ACC112 (cell line): Measurements from ENCODE around the gene TCEA2.

ENCODE experiments used
- H2AFZ ChIP-seq: fragments of 200-600 bp; sonication (generic); one replicate; pipeline ENCODE4 v1.6.0; 2017; ENCODE audit warnings: antibody characterized with exemption, low read length; ENCODE audit not compliant: unreplicated experiment
- H3K27ac ChIP-seq: fragments of 200-600 bp; sonication (generic); 2 replicates; pipeline ENCODE4 v1.5.1; 2014; ENCODE audit warnings: low read depth, mild to moderate bottlenecking, antibody characterized with exemption, low read length, moderate library complexity
- H3K27me3 ChIP-seq: fragments of 200-600 bp; sonication (generic); 2 replicates; pipeline ENCODE4 v1.6.1; 2014; ENCODE audit warnings: mild to moderate bottlenecking, antibody characterized with exemption, low read length, moderate library complexity, mixed read lengths; ENCODE audit not compliant: insufficient read depth
- H3K36me3 ChIP-seq: fragments of 200-600 bp; sonication (generic); 2 replicates; pipeline ENCODE4 v1.6.1; 2016; ENCODE audit warnings: mild to moderate bottlenecking, antibody characterized with exemption, low read length, moderate library complexity, mixed read lengths; ENCODE audit not compliant: insufficient read depth
- H3K4me1 ChIP-seq: fragments of 200-600 bp; sonication (generic); one replicate; pipeline ENCODE4 v1.6.1; 2016; ENCODE audit warnings: low read length, mixed read lengths; ENCODE audit not compliant: insufficient read depth, unreplicated experiment, control insufficient read depth
- H3K4me3 ChIP-seq: fragments of 200-600 bp; sonication (generic); 2 replicates; pipeline ENCODE4 v1.5.1; 2014; ENCODE audit warnings: mild to moderate bottlenecking, low read depth, low read length
- H3K79me2 ChIP-seq: fragments of 200-600 bp; sonication (generic); one replicate; pipeline ENCODE4 v1.6.0; 2016; ENCODE audit warnings: low read length; ENCODE audit not compliant: control insufficient read depth, unreplicated experiment, insufficient read depth

TCEA2 gene

DNA sequence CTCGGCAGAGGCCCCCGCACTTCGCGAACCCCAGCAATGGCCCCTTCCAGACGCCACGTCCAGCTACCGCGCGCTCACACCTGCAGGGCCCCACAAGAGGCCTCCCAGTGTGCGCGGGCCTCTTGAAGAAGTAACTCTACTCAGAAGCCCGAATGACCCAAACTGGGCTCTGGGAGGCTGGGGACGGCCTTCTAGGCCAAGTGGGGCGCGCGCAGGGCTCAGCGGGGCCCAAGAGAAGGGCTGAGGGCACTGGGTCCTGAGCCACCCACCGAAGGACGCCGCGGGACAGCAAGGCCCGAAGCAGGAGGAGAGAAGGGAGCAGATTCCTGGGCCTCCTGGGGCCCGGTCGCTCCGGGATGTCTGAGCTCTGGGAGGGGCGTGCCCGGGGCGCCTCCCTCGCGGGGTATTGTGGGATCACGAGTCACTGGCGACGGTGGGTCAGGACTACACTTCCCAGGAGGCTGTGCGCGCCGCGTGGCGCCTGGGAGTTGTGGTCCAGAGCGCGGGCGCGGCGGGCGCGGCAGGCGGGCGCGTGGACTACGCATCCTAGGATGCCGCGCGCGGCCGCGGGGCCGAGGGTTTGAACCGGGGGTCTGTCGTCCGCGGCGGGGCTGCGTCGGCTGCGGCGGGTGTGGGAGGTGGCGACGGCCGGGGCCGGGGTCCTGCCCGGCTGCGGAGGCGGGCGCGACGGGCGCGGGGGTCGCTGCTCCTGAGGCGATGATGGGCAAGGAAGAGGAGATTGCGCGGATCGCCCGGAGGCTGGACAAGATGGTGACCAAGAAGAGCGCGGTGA is at the start of gene TCEA2:
Gene TCEA2, plus strand, starts transcription at position 603 of the 793 bp plus-strand sequence. Its CDS starts 115 bp downstream, at position 718.
- Histone ChIP-seq H2AFZ (peak within 1 kb of the TSS; percentile 59), H3K36me3 (no peaks in the 10 kb centered on the region), H3K27ac (peak within 1 kb of the TSS; percentile 57), H3K4me3 (peak within 1 kb of the TSS; percentile 84), H3K4me1 (peaks cover 43% of the 10 kb centered on the region), H3K27me3 (no peaks in the 10 kb centered on the region), H3K79me2 (peaks cover 6% of the 10 kb centered on the region)

DNA sequence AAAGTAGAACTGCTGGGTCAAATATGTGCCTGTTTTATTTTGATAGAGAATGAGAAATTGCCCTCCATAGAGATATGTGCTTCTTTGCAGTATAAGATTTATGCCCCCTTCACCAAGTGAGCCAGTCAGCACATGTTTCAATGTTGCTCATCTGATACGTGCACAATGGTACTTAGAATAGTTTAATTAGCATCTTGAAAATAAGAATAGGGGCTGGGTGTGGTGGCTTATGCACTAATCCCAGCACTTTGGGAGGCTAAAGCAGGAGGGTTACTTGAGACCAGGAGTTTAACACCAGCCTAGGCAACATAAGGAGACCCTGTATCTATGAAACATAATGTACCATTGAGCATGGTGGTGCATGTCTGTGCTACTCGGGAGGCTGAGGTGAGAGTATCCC is 47.4 kb upstream of the TCEA2 start:
- Histone ChIP-seq H3K4me3 (no peak overlapping the region), H3K79me2 (no peaks in the 10 kb centered on the region), H3K27ac (no peak overlapping the region), H2AFZ (no peak overlapping the region), H3K27me3 (no peaks in the 10 kb centered on the region), H3K4me1 (no peaks in the 10 kb centered on the region), H3K36me3 (peaks cover 14% of the 10 kb centered on the region)

DNA sequence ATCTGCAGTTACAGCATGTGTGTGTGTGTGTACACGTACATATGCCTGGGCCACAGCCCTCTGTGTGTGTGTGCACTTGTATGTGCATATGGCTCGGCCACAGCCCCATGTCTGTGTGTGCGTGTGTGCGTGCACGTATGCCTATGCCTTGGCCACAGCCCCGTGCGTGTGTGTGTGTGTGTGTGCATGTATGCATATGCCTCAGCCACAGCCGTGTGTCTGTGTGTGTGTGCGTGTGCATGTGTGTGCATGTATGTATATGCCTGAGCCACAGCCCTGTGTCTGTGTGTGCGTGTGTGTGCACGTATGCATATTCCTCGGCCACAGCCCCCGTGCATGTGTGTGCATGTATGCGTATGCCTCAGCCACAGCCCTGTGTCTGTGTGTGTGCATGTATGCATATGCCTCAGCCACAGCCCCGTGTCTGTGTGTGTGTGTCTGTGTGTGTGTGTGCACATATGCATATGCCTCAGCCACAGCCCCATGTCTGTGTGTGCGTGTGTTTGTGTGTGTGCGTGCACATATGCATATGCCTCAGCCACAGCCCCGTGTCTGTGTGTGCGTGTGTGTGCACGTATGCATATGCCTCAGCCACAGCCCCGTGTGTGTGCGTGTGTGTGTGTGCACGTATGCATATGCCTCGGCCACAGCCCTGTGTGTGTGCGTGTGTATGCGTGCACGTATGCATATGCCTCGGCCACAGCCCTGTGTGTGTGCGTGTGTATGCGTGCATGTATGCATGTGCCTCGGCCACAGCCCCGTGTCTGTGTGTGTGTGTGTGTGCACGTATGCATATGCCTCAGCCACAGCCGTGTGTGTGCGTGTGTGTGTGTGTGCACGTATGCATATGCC is 41.6 kb upstream of the TCEA2 start:
- Histone ChIP-seq H3K27me3 (no peaks in the 10 kb centered on the region), H2AFZ (no peak overlapping the region), H3K4me1 (no peaks in the 10 kb centered on the region), H3K4me3 (no peak overlapping the region), H3K36me3 (peaks cover 14% of the 10 kb centered on the region; the same call in 1 of the 2 replicates), H3K27ac (no peak overlapping the region), H3K79me2 (no peaks in the 10 kb centered on the region)

DNA sequence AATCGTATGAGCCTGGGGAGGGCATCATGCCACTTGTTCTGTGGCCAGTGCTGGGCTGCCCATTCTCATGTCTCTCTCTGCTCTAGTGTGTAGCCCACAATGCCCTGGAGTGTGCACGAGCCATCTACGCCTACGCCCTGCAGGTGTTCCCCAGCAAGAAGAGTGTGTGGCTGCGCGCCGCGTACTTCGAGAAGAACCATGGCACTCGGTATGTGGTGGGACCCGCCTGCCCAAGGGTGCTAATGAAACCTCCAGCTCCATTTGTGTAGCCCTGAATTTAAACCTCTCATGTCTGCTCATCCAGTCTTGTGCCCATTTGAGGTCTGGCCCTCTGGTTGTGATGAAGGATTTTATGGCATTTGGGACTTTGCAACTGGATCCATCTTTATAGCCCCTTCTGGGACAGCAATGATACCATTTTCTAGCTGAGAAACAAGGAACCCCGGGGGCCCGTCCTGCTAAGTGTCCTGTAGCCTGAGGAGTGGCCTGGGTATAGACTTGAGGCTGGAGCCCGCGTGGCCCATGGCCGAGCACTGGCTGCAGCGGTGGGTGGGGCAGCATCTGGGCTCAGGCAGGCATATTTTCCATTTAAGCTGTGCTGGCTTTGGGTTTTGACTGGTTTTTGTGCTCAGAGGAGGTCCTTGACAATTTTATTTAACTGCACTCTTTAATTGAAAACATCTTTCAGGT is 40.2 kb upstream of the TCEA2 start:
- Histone ChIP-seq H3K27me3 (no peaks in the 10 kb centered on the region), H3K4me1 (no peaks in the 10 kb centered on the region), H3K4me3 (no peak overlapping the region), H3K36me3 (peaks cover 18% of the 10 kb centered on the region; the same call in 1 of the 2 replicates), H3K27ac (no peak overlapping the region), H2AFZ (no peak overlapping the region), H3K79me2 (no peaks in the 10 kb centered on the region)

DNA sequence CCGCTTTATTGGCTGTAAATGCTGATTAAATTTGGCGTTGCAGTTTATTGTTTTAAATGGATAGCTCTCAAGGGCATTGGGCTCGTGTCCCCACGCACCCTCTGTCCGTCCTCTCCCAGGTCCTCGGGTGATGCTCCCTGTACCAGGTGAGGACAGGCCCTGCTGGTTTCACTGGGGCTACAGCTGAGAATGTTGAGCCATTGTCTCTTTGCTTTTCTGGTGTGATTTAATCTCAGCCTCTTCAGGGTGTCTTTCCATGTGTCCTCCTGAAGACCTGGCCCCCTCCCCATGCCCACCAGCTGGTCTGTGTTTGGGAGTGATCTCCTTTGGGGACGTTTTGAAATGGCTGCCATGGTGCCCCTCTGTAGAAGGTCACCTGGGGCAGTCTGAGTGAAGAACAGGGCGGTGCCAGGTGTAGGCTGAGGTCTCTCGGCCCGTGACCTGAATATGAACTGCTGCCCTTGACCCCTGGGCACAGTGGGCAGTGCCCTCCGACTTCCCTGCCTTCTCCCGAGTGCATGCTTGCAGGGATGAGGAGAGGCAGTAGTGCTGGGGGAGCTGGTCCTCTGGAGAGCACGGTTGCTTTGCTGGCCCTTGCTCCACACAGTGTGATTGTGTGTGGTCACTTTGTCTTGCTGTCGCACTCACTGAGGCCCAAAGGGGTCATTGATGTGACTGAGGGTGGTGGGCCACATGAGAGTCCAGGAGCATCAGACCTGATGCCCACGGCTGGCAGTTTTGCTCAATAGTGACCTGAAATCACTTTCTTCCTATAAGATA is 39.4 kb upstream of the TCEA2 start:
- H3K4me3 ChIP-seq: no peak overlapping the region
- no peak overlapping the region for H3K27ac ChIP-seq
- H3K27me3 ChIP-seq: no peaks in the 10 kb centered on the region
- H2AFZ ChIP-seq: no peak overlapping the region
- no peaks in the 10 kb centered on the region for H3K79me2 ChIP-seq
- no peaks in the 10 kb centered on the region for H3K4me1 ChIP-seq
- peaks cover 23% of the 10 kb centered on the region; the same call in 1 of the 2 replicates for H3K36me3 ChIP-seq

DNA sequence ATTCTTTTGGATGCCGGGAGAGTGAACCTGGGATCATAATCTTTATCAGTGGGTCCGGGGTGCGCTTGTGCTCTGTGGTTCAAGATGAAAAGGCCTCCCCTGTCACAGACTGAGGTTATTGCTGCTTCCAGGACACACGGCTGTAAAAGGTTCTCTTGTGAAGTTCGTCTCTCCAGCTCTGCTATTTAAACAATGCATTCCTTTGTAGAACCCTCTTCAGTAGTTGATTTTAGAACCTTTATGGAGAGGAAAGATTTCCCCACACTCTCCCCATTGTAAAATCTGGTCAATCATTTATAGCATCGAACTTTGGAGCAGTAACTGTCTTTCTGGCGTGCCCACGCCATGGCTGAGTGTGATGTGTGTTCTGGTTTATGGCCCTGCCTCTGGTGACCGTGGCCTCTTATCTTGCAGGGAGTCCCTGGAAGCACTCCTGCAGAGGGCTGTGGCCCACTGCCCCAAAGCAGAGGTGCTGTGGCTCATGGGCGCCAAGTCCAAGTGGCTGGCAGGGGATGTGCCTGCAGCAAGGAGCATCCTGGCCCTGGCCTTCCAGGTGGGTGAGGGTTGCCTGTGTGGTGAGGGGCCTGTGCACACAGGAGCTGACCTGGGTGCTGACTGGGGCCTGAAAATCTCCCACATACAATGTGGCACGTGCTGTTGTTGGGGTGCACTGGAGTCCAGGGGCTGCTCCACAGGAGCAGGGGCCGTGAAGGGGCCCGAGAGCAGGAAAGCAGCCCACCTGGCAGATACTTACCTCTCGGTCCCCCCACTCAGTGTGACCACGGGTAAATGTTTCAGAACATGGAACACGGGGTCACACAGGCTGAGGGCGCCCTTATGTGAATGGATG is 38.6 kb upstream of the TCEA2 start:
- H3K27me3 ChIP-seq: no peaks in the 10 kb centered on the region
- H3K4me3 ChIP-seq: no peak overlapping the region
- H3K79me2 ChIP-seq: no peaks in the 10 kb centered on the region
- H3K4me1 ChIP-seq: no peaks in the 10 kb centered on the region
- H3K36me3 ChIP-seq: peaks cover 27% of the 10 kb centered on the region; the same call in 1 of the 2 replicates
- H2AFZ ChIP-seq: no peak overlapping the region
- H3K27ac ChIP-seq: no peak overlapping the region

DNA sequence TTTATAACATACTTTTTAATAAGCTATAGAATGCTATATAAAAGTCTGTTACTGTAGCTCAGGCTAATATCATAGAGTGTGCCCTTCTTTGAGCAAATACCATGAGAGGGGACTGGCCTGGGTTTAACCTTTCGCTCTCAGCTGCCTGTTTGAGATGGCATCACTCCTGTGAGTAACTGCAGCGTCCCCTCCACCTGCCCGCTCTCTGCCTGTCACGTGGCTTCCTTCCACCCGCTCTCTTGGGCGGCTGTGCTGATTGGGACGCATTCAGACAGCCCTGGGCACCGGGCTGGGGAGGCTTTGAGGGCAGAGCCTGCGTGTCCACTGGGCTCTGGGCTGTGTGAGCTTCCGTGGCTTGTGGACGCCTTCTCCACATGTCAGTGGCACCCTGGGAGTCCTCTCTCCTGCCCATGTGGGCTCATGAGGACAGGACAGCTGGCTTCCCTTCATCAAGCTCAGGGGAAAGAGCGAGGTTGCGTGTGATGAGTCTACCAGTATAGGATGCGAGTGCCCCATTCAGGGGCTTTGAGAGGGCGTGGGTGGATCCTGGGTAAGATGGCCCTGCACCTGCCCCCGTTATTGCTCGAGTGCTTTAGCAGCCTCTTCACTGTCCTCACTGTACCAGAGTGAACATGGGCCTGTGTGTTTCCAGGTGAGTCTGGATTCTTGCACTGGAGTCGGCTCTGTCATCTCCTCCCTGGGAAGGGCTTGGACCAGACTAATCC is 37.7 kb upstream of the TCEA2 start:
- Histone ChIP-seq H3K36me3 (peaks cover 28% of the 10 kb centered on the region; the same call in 1 of the 2 replicates), H3K4me3 (no peak overlapping the region), H2AFZ (no peak overlapping the region), H3K27me3 (no peaks in the 10 kb centered on the region), H3K27ac (no peak overlapping the region), H3K4me1 (peaks cover 4% of the 10 kb centered on the region), H3K79me2 (no peaks in the 10 kb centered on the region)

DNA sequence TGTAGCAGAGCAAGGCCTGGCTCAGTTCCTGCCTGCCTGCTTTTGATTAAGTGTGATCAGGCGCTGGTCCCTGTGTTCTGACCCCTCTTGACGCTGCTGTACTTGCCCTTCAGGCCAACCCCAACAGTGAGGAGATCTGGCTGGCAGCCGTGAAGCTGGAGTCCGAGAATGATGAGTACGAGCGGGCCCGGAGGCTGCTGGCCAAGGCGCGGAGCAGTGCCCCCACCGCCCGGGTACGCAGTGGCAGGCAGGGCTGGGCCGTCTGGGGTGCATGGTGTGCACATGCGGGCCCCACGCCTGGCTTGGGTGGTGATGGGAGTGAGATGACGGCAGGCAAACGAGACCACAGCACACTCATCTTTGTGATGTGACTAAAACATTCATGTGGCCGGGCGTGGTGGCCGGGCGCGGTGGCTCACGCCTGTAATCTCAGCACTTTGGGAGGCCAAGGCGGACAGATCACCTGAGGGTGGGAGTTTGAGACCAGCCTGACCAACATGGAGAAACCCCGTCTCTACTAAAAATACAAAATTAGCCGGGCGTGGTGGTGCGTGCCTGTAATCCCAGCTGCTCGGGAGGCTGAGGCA is 37.1 kb upstream of the TCEA2 start:
- Histone ChIP-seq H3K27me3 (no peaks in the 10 kb centered on the region), H3K4me3 (no peak overlapping the region), H3K27ac (no peak overlapping the region), H3K36me3 (peaks cover 30% of the 10 kb centered on the region; the same call in 1 of the 2 replicates), H2AFZ (no peak overlapping the region), H3K4me1 (peaks cover 4% of the 10 kb centered on the region), H3K79me2 (no peaks in the 10 kb centered on the region)
